Choroid plexus epithelial cell (primary cell): Measurements from ENCODE around the gene POLD3.

Source experiments
- DNase-seq: peaks from one replicate; pipeline ENCODE4 v3.0.0-alpha.2; 2010; ENCODE audit warnings: low read depth
- H3K4me3 ChIP-seq: 2 replicates; pipeline ENCODE4 v1.5.1; 2011; ENCODE audit warnings: low read depth, mild to moderate bottlenecking, control low read depth, low read length, moderate library complexity
- TF ChIP-seq, protein P1 (sequence below): conservative IDR thresholded peaks from 2 replicates; pipeline ENCODE4 v1.5.1; 2011; ENCODE audit warnings: low read depth, mild to moderate bottlenecking, control low read depth, inconsistent platforms, low read length, moderate library complexity

Gene POLD3

DNA sequence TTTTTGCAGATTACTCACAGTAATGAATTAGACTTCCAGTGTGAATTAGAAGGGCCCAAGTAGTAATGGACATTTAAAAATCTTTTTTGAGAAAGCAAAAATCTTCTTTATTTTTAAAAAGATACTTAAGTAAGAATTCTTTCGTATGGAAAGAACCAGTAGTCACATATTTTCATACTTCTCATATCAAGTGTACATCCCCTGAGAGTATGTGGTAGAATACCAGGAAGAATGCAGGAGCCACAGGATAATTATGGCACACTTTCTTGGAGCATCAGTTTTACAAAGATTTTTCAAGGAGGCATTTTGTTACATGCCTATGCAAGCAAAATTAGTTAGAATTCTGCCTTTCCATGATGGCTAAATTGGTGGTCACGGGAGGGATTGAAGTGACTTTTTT, 28.1 kb downstream of the POLD3 start:
- H3K4me3 ChIP-seq, result no peak overlapping the region
- DNase-seq, result peak; percentile 20
- TF ChIP-seq, protein P1, sequence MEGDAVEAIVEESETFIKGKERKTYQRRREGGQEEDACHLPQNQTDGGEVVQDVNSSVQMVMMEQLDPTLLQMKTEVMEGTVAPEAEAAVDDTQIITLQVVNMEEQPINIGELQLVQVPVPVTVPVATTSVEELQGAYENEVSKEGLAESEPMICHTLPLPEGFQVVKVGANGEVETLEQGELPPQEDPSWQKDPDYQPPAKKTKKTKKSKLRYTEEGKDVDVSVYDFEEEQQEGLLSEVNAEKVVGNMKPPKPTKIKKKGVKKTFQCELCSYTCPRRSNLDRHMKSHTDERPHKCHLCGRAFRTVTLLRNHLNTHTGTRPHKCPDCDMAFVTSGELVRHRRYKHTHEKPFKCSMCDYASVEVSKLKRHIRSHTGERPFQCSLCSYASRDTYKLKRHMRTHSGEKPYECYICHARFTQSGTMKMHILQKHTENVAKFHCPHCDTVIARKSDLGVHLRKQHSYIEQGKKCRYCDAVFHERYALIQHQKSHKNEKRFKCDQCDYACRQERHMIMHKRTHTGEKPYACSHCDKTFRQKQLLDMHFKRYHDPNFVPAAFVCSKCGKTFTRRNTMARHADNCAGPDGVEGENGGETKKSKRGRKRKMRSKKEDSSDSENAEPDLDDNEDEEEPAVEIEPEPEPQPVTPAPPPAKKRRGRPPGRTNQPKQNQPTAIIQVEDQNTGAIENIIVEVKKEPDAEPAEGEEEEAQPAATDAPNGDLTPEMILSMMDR, result no peak

DNA sequence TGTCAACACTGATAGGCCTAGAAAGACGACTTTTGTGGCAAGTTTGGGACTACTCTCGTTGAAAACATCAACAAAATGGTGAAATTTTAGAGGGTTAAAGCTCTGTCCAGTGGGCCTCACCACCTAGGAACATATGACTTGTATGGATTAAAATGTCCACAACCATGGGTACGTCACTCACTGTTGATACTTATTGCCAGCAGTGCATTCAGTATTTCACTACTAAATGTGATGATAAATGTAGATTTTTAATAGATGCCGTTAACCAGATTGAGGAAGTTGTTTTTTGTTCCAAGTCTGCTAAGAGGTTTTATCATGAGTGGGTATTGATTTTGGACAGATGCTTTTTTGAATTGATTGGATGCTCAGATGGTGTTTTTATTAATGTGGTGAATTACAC, 33.7 kb downstream of the POLD3 start:
- no peak overlapping the region for H3K4me3 ChIP-seq
- TF ChIP-seq, protein P1, result no peak
- DNase-seq, result no peak

DNA sequence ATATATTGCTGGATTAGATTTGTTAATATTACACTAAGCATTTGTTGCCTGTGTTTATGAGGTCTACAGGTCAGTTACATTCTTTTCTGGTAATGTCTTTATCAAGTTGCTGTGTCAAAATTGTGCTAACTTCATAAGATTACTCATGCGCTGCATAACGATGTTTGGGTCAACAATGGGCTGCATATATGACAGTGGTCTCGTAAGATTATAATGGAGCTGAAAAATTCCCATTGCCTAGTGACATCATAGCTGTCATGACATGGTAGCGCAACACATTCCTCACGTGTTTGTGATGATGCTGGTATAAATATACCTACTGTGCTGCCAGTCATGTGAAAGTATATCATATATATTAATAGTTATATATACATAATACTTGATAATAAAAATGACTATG, 34.2 kb downstream of the POLD3 start:
- no peak overlapping the region for H3K4me3 ChIP-seq
- TF ChIP-seq, protein P1, result no peak
- DNase-seq, result no peak

DNA sequence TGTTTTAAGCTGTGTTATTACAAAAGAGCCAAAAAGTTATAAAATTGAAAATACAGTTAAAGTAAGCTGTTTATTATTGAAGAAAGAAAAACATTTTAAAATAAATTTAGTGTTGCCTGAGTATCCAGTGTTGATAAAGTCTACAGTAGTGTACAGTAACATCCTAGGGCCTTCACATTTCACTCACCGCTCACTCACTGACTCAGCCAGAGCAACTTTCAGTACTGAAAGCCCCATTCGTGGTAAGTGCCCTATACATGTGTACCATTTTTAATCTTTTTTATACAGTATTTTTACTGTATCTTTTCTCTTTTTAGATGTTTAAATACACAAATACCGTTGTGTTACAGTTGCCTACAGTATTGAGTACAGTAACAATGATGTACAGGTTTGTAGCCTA, 35.0 kb downstream of the POLD3 start:
- TF ChIP-seq, protein P1, result no peak
- H3K4me3 ChIP-seq, result no peak overlapping the region
- no peak for DNase-seq

DNA sequence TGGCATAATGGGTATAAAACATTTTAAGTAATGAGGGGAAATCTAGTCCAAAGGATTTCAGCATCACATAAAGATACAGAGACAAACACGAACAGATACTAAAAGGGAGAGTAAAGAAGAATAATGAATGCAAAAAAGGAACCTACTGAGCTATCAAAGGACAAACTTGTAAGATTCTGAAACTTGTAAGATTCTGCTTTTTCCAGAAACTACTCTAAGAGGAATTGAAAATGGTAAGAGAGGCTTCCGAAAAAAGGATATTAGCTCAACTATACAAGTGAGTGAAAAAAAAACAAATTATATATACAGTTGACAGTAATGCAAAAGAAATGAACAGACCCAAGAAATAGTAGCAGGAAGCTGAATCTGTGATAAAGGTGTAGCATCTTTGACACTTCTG, 37.7 kb downstream of the POLD3 start:
- no peak overlapping the region for H3K4me3 ChIP-seq
- TF ChIP-seq, protein P1, result no peak
- DNase-seq, result no peak

DNA sequence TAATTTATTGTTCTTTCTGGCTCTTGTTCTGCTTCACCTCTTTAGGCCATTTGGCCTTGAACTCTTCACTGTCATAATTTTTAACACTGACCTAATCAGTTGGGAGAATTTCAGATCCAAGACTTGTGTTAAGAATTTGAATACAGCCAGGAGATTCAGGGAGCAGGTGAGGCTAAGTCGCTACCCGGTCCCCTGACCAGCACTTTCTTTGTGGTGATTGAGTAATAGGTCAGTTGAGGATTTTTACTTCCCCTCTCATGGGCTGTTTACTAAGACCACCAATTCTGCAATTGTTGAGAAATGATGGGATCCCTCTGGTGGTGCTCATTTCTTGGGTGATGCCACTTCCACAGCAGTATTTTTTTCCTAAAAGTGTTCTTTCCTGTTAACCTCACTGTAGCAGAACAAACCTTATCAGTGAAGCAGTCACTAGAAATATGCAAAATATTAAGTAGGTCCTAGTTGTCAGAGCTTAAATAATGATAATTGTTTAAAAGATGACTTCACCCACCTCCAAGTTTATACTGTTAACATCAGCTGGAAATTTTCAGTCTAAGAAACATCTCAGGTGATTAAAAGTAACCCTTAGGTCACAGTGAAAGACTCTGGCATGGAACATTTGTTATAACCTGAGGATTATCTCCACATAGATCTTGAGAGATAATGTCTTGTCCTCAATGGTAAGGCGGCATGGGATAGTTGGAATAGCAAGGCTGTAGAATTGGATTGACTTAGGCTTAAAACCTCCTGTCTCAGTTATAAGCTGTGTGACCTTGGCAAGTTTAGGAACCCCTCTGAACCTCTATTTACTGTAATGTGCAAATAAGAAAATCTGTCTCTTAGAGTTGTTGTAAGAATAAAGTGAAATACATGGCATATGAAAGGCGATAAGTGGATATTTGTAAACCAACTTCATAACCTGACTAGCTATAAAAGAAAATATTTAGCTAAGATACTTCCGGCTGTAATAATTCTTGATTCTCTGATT, 41.3 kb downstream of the POLD3 start:
- no peak for DNase-seq
- TF ChIP-seq, protein P1, result no peak
- no peak overlapping the region for H3K4me3 ChIP-seq

DNA sequence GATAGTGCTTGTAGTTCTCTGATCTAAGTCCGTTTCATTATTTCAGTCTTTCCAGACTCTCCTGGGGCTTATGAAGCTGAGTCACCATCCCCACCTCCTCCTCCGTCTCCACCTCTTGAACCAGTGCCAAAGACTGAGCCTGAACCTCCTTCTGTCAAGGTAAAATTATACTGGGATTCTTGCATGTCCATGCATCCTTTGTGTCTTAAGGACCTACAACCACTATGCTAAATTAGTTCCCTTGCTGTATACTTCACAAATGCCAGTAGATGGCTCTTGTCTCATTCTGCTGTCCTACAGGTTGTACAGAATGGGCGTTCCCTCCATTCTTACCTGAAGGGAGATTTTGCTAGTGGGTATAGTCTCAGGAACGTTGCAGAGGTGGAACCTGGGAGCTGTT, 42.2 kb downstream of the POLD3 start:
- TF ChIP-seq, protein P1, result peak; percentile 57
- DNase-seq, result peak; percentile 75
- H3K4me3 ChIP-seq, result no peak overlapping the region
